H1 (cell line): Measurements from ENCODE around the gene LRRC9. TPM values are rescaled to one million over a fixed set of nuclear protein-coding genes. Genes with fewer than 3 reads are reported as not detected.

ENCODE experiments used
- CTCF ChIA-PET: fragments of 300-600 bp; sonication (Branson Sonifier 250); formaldehyde crosslinking; loops from one replicate; lab custom pipeline; 2021; ENCODE audit not compliant: partially characterized antibody; lab: Charles Lee
- POLR2A ChIA-PET: fragments of 300-600 bp; sonication (Branson Sonifier 250); formaldehyde crosslinking; loops from one replicate; lab custom pipeline; 2021; ENCODE audit warnings: inconsistent platforms; ENCODE audit not compliant: partially characterized antibody; lab: Charles Lee
- DNase-seq, 2 experiments: peaks; one replicate each; pipeline versions ENCODE4 v3.0.0 to v3.0.0-alpha.2; 2010 to 2022; ENCODE audit warnings: low spot score in 2 of 2, low read depth in 1 of 2, mixed read lengths in 1 of 2
- FAIRE-seq: peaks from 2 replicates; lab custom pipeline; 2011; peaks lifted over from hg19 to GRCh38; lab: Jason Lieb, UNC
- H2AFZ ChIP-seq: 2 replicates; pipeline ENCODE4 v1.8.1; 2012; ENCODE audit warnings: low read length, inconsistent platforms
- H2AK5ac ChIP-seq: 2 replicates; pipeline ENCODE4 v1.6.1; 2013; ENCODE audit warnings: low read depth, low read length
- H2BK120ac ChIP-seq: replicated peaks from 2 replicates; pipeline ENCODE3; 2013; ENCODE audit warnings: low read depth, low read length, inconsistent platforms
- H2BK12ac ChIP-seq: 2 replicates; pipeline ENCODE4 v1.6.1; 2013; ENCODE audit warnings: low read depth, low read length
- H2BK15ac ChIP-seq: 2 replicates; pipeline ENCODE4 v1.6.1; 2013; ENCODE audit warnings: low read length
- H2BK20ac ChIP-seq: 2 replicates; pipeline ENCODE4 v1.6.1; 2013; ENCODE audit warnings: low read length
- H2BK5ac ChIP-seq: 2 replicates; pipeline ENCODE4 v1.6.1; 2013; ENCODE audit warnings: low read depth, low read length
- H3K14ac ChIP-seq: 2 replicates; pipeline ENCODE4 v1.6.1; 2013; ENCODE audit warnings: inconsistent platforms; ENCODE audit not compliant: insufficient read length
- H3K18ac ChIP-seq: 2 replicates; pipeline ENCODE4 v1.6.1; 2013; ENCODE audit warnings: low read length; ENCODE audit errors: extremely low read depth
- H3K23ac ChIP-seq: 2 replicates; pipeline ENCODE4 v1.6.1; 2013; ENCODE audit warnings: inconsistent platforms; ENCODE audit not compliant: insufficient read length
- H3K23me2 ChIP-seq: 2 replicates; pipeline ENCODE4 v1.6.1; 2013; ENCODE audit warnings: low read depth, low read length
- H3K27ac ChIP-seq: 2 replicates; pipeline ENCODE4 v1.6.1; 2011; ENCODE audit warnings: low read depth, low read length, inconsistent platforms
- H3K27me3 ChIP-seq, 4 experiments: replicated peaks in 1 of 4; 1 replicate in 1 of 4; 2 replicates in 3 of 4; pipeline versions ENCODE4 v1.6.1 to v1.8.1; 2011 to 2013; ENCODE audit warnings: low read length in 3 of 4, mild to moderate bottlenecking in 3 of 4, inconsistent platforms in 2 of 4, mixed read lengths in 2 of 4, moderate library complexity in 1 of 4; ENCODE audit not compliant: control insufficient read depth in 3 of 4, insufficient read depth in 3 of 4; ENCODE audit errors: extremely low read depth in 1 of 4
- H3K36me3 ChIP-seq, 4 experiments: 2 replicates each; pipeline versions ENCODE4 v1.6.1 to v1.8.1; 2011 to 2013; ENCODE audit warnings: mild to moderate bottlenecking in 4 of 4, low read length in 3 of 4, moderate library complexity in 2 of 4, control low read depth in 1 of 4, inconsistent platforms in 1 of 4; ENCODE audit not compliant: insufficient read depth in 4 of 4, control insufficient read depth in 2 of 4
- H3K4ac ChIP-seq: replicated peaks from 2 replicates; pipeline ENCODE3; 2013; ENCODE audit warnings: low read length, low read depth, mixed read lengths, inconsistent platforms; ENCODE audit not compliant: insufficient read length
- H3K4me1 ChIP-seq, 4 experiments: replicated peaks in 1 of 4; 1 replicate in 1 of 4; 2 replicates in 3 of 4; pipeline versions ENCODE4 v1.6.1 to v1.8.1; 2011 to 2013; ENCODE audit warnings: low read length in 3 of 4, inconsistent platforms in 2 of 4, mixed read lengths in 1 of 4; ENCODE audit not compliant: insufficient read depth in 4 of 4, control insufficient read depth in 3 of 4
- H3K4me2 ChIP-seq, 2 experiments: 2 replicates each; pipeline versions ENCODE4 v1.6.1 to v1.8.1; 2011 to 2013; ENCODE audit warnings: low read depth in 2 of 2, low read length in 2 of 2, control low read depth in 1 of 2, inconsistent platforms in 1 of 2, mild to moderate bottlenecking in 1 of 2; ENCODE audit not compliant: insufficient read depth in 1 of 2
- H3K4me3 ChIP-seq, 4 experiments: fragments of 200-600, 300-600 bp in 1 of 4; sonication (generic), shearing (Covaris generic), sonication (Bioruptor Twin) in 1 of 4; 2 replicates each; pipeline versions ENCODE4 v1.5.1 to v1.8.1; 2011 to 2016; ENCODE audit warnings: low read length in 4 of 4, low read depth in 3 of 4, control low read depth in 2 of 4, inconsistent platforms in 2 of 4, mild to moderate bottlenecking in 2 of 4, mixed read lengths in 1 of 4, moderate library complexity in 1 of 4; ENCODE audit not compliant: insufficient read depth in 2 of 4; ENCODE audit errors: extremely low read depth in 1 of 4
- H3K56ac ChIP-seq: replicated peaks from 2 replicates; pipeline ENCODE3; 2013; ENCODE audit warnings: low read depth, mild to moderate bottlenecking, mixed read lengths, low read length, inconsistent platforms; ENCODE audit not compliant: insufficient read length
- H3K79me1 ChIP-seq: 2 replicates; pipeline ENCODE4 v1.6.1; 2013; ENCODE audit warnings: low read depth, low read length, control low read depth
- H3K79me2 ChIP-seq, 2 experiments: 2 replicates each; pipeline versions ENCODE4 v1.6.1 to v1.8.1; 2012 to 2013; ENCODE audit warnings: low read length in 2 of 2, mild to moderate bottlenecking in 2 of 2, inconsistent platforms in 1 of 2; ENCODE audit not compliant: insufficient read depth in 2 of 2, control insufficient read depth in 1 of 2
- H3K9ac ChIP-seq, 4 experiments: replicated peaks in 1 of 4; 1 replicate in 1 of 4; 2 replicates in 3 of 4; pipeline versions ENCODE4 v1.6.1 to v1.8.1; 2011 to 2013; ENCODE audit warnings: low read depth in 3 of 4, low read length in 3 of 4, control low read depth in 2 of 4, mild to moderate bottlenecking in 2 of 4, moderate library complexity in 2 of 4, inconsistent platforms in 1 of 4; ENCODE audit errors: extremely low read depth in 1 of 4
- H3K9me3 ChIP-seq, 2 experiments: 2 replicates each; pipeline versions ENCODE4 v1.6.1 to v1.8.1; 2012 to 2013; ENCODE audit warnings: mild to moderate bottlenecking in 2 of 2, moderate library complexity in 2 of 2, control low read depth in 1 of 2, inconsistent platforms in 1 of 2, low read depth in 1 of 2, low read length in 1 of 2, mixed read lengths in 1 of 2; ENCODE audit not compliant: insufficient read depth in 2 of 2
- H4K20me1 ChIP-seq, 2 experiments: replicated peaks in 1 of 2; 2 replicates each; pipeline versions ENCODE3 to v1.8.1; 2011 to 2013; ENCODE audit warnings: inconsistent platforms in 2 of 2, low read length in 2 of 2, mild to moderate bottlenecking in 1 of 2; ENCODE audit not compliant: insufficient read depth in 2 of 2, control insufficient read depth in 1 of 2
- H4K5ac ChIP-seq: 2 replicates; pipeline ENCODE4 v1.6.1; 2013; ENCODE audit warnings: low read length, low read depth, mixed read lengths, inconsistent platforms; ENCODE audit not compliant: insufficient read length
- H4K8ac ChIP-seq: 2 replicates; pipeline ENCODE4 v1.8.0; 2013; ENCODE audit warnings: mild to moderate bottlenecking, moderate library complexity, low read length, inconsistent platforms; ENCODE audit not compliant: insufficient read depth; ENCODE audit errors: extremely low read depth
- H4K91ac ChIP-seq: replicated peaks from 2 replicates; pipeline ENCODE3; 2013; ENCODE audit warnings: low read length, mixed read lengths, inconsistent platforms; ENCODE audit not compliant: insufficient read length
- RFX5 ChIP-seq: IDR thresholded peaks from 2 replicates; pipeline ENCODE4 v1.6.1; 2011; ENCODE audit warnings: low read depth, low read length, improper control_type of control experiment, borderline replicate concordance
- RXRA ChIP-seq: IDR thresholded peaks from 2 replicates; pipeline ENCODE4 v1.6.1; 2011; ENCODE audit warnings: low read depth, mild to moderate bottlenecking, low read length, moderate library complexity; ENCODE audit not compliant: insufficient read depth
- WGBS, 2 experiments: shearing (Covaris generic) in 1 of 2; methylation state at CpG; one replicate each; pipeline versions ENCODE4 v1.1.6 to v1.1.7; 2013 to 2015; ENCODE audit warnings: low lambda C conversion rate in 2 of 2, mixed read lengths in 2 of 2, inconsistent platforms in 1 of 2, low coverage in 1 of 2, missing lambda C conversion rate in 1 of 2; ENCODE audit not compliant: insufficient replicate concordance in 2 of 2, insufficient coverage in 1 of 2, insufficient read length in 1 of 2; ENCODE audit errors: extremely low coverage in 1 of 2, missing lambda C conversion rate in 1 of 2; 5-methylcytosine and 5-hydroxymethylcytosine counted together
- polyA plus RNA-seq, 7 experiments: library from polyadenylated mRNA; depleted of rRNA in 3 of 7; stranded (reverse) in 5 of 7; unstranded in 2 of 7; fragments of >200 nt in 5 of 7; fragments of 200-250 nt in 2 of 7; gene quantifications; 1 replicate in 5 of 7; 2 replicates in 1 of 7; 4 replicates in 1 of 7; pipeline versions ENCODE4 v1.2.1 to v1.2.3, GENCODE V29; 2011 to 2013; ENCODE audit warnings: missing spikeins in 2 of 7, mixed read lengths in 2 of 7
- total RNA-seq: library from RNA; stranded (reverse); fragmentation: NEBNext Ultra II Directional; extraction: Animal tissue kit (Norgen Biotek cat#: 25700); gene quantifications from 2 replicates; pipeline ENCODE4 v1.2.1, GENCODE V29; 2021
- TF ChIP-seq, protein P1 (sequence below), 3 experiments: IDR thresholded peaks; 1 replicate in 2 of 3; 2 replicates in 1 of 3; pipeline versions ENCODE4 v1.5.1 to v1.6.1; 2011; ENCODE audit warnings: low read length in 3 of 3, mild to moderate bottlenecking in 3 of 3, inconsistent platforms in 2 of 3, low read depth in 1 of 3, moderate library complexity in 1 of 3; ENCODE audit not compliant: insufficient read depth in 1 of 3; ENCODE audit errors: control extremely low read depth in 1 of 3

LRRC9 gene
- total and polyA plus RNA-seq, 2 of the 8 experiments (the other 6 are each of a cell fraction or from before 2014, with no cell fraction given) = 0.12 to 0.84 TPM

DNA sequence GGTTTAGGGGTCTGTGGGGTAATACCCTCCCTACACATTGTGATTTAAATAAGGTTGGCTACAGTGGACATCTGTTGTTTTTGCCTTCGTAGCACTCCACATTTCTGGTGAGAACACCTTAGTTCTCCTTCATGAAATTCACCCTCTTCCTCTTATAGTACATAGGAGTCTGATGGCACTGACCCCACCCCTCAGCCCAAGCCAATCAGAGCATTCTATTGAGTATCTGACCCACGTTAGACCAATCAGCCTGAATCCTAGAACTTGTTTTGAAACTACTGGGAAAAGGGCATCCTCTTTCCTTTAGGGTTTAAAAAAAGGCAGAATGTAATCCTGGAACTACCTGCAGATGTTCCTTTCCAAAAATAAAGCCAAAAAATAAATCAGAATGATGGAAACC lies 15.8 kb upstream of the LRRC9 start:
- H3K27me3 ChIP-seq = no peaks in the 10 kb centered on the region
- H3K23ac ChIP-seq = no peak overlapping the region
- H2BK12ac ChIP-seq = no peak overlapping the region
- H3K4ac ChIP-seq = no peak overlapping the region
- H4K20me1 ChIP-seq = no peaks in the 10 kb centered on the region
- H3K9me3 ChIP-seq = no peaks in the 10 kb centered on the region
- no peaks in the 10 kb centered on the region for H3K36me3 ChIP-seq
- H2AFZ ChIP-seq = no peak overlapping the region
- H3K14ac ChIP-seq = no peak overlapping the region
- H3K79me2 ChIP-seq = no peaks in the 10 kb centered on the region
- H4K91ac ChIP-seq = no peak overlapping the region
- no peak overlapping the region for H4K5ac ChIP-seq
- no peak overlapping the region for H2BK15ac ChIP-seq
- FAIRE-seq (no peak), DNase-seq (no peak)
- H2AK5ac ChIP-seq = no peak overlapping the region
- H3K27ac ChIP-seq = no peak overlapping the region
- ChIA-PET POLR2A (no interaction called here), CTCF (interaction anchor here (0.6 to 3.0 kb wide), 4 partner anchors 14 to 272 kb away, joined by 3 to 11 read pairs (median 3); no protein-coding TSS in a partner anchor)
- H2BK120ac ChIP-seq = no peak overlapping the region
- H4K8ac ChIP-seq = no peak overlapping the region
- H3K9ac ChIP-seq = no peak overlapping the region
- H3K18ac ChIP-seq = no peak overlapping the region
- no peaks in the 10 kb centered on the region for H3K79me1 ChIP-seq
- H3K56ac ChIP-seq = no peak overlapping the region
- H2BK20ac ChIP-seq = no peak overlapping the region
- H3K4me1 ChIP-seq = no peaks in the 10 kb centered on the region
- no peak overlapping the region for H3K4me2 ChIP-seq
- H3K23me2 ChIP-seq = no peaks in the 10 kb centered on the region; the same call in 1 of the 2 replicates
- H2BK5ac ChIP-seq = no peak overlapping the region
- H3K4me3 ChIP-seq = no peak overlapping the region
- TF ChIP-seq RFX5 = no peak
- no peak for TF ChIP-seq RXRA
- TF ChIP-seq, protein P1, sequence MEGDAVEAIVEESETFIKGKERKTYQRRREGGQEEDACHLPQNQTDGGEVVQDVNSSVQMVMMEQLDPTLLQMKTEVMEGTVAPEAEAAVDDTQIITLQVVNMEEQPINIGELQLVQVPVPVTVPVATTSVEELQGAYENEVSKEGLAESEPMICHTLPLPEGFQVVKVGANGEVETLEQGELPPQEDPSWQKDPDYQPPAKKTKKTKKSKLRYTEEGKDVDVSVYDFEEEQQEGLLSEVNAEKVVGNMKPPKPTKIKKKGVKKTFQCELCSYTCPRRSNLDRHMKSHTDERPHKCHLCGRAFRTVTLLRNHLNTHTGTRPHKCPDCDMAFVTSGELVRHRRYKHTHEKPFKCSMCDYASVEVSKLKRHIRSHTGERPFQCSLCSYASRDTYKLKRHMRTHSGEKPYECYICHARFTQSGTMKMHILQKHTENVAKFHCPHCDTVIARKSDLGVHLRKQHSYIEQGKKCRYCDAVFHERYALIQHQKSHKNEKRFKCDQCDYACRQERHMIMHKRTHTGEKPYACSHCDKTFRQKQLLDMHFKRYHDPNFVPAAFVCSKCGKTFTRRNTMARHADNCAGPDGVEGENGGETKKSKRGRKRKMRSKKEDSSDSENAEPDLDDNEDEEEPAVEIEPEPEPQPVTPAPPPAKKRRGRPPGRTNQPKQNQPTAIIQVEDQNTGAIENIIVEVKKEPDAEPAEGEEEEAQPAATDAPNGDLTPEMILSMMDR (IDR thresholded peaks at IDR 0.05; ENCODE audit: control extremely low read depth in 1 of 3, insufficient read depth in 1 of 3, low read depth in 1 of 3, low read length in 3 of 3) = no peak
- 77% methylated on average over 2 of the region's 2 CpGs; no CpG with 5 or more reads in 1 of the 2 experiments for WGBS, 2 experiments
